Activated T-cell treated with anti-CD3 and anti-CD28 coated beads for 48 hours (primary cell): Measurements from ENCODE around the gene UBE2L3.
"Not testable (repeated sequence)": the region's sequence is repeated elsewhere in the genome, so short reads cannot be mapped to it uniquely, and the experiment has no call there.

ENCODE experiments used
- DNase-seq: peaks from one replicate; pipeline ENCODE4 v3.0.0-alpha.2; 2020; ENCODE audit warnings: low read depth

UBE2L3 gene

DNA sequence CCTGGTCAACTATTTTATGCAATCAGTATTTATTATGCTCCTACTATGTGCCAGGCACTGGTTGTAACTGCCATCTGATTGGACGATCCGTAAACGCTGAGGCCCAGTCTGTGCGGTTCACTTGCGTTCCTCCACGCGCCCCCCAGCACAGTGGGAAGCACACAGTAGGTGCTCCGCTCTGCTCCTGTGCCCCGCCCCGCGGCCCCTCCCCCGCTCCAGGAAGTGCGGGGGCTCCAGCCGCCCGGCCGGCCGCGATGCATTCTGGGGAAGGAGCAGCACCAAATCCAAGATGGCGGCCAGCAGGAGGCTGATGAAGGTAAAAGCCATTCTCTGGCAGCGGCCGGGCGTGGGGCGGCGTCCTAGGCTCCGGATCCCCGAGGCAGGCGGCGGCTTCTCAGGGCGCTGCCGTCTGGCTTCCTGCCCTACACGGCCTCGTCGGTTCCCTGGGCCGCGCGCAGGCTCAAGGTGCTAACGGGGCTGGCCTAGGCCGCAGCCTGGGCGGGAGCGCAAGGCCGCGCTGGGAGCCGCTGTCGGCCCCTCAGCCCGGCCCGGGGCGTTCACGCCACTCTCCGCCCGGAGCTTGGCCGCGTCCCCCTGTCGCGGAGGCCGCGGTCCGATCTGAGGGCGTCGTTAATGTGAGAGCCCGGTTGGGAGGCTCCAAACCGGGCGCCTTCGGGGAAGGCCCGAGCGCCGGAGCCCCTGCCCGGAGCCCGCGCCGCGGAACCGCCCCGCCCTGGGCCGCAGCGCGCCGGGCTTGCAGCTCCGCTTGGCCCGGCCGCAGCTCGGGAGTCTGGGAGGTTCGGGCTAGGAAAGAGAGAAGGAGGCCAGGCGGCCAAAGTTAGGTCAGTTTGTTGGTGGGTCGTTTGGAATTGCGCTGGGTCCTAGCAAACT is at the start of gene UBE2L3:
Gene UBE2L3 (plus strand): TSS at position 259 of the 891 bp plus-strand sequence. CDS start 31 bp downstream, at position 290.
- DNase-seq, result peak; percentile 79

DNA sequence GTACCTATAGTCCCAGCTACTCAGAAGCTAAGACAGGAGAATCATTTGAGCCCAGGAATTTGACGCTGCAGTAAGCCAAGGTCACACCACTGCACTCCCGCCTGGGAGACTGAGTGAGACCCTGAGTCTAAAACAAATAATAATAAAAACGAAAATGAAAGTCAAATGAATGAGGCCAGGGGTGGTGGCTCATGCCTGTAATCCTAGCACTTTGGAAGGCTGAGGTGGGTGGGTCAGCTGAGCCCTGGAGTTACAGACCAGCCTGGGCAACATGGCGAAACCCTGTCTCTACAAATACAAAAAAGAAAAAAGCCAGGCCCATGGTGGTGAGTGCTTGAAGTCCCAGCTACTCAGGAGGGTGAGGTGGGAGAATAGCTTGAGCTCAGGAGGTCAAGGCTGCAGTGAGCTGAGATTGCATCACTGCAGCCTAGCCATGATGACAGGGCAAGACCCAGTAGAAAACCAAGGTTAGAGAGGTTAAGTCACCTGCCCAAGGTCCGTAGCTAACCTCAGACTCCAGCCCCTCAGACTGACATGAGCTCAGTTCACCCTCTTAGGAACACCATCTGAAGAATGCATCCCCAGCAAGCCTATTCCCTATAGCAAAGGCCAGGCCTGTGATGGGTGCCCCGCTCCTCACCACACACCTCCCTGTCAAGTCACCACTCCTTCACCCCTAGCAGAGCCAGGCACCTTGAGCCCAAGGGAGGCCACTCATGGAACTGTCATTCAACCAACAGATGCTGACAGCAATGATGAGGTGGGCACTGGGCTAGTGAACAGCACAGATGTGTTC is 40.6 kb upstream of the UBE2L3 start:
- DNase-seq, result not testable (repeated sequence)

DNA sequence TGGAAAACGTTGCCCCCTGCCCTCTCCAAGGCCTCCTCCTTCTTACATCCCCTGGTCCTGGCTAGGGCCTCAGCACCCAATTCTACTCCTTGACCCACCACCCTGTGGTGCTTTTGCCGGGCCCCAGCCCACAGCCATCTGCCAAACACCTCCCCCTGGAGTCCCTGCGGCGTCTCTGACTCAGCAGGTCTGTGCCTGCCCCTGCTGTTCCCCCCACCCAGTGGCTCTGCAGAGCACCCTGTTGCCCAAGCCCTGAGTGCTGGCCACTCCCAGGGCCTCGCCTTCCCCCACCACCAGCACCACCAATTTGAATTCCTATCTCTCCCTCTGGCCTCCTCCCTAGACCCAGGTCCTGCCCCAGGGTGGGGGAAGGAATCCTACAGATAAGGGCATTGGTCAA is 36.0 kb upstream of the UBE2L3 start:
- not testable (repeated sequence) for DNase-seq

DNA sequence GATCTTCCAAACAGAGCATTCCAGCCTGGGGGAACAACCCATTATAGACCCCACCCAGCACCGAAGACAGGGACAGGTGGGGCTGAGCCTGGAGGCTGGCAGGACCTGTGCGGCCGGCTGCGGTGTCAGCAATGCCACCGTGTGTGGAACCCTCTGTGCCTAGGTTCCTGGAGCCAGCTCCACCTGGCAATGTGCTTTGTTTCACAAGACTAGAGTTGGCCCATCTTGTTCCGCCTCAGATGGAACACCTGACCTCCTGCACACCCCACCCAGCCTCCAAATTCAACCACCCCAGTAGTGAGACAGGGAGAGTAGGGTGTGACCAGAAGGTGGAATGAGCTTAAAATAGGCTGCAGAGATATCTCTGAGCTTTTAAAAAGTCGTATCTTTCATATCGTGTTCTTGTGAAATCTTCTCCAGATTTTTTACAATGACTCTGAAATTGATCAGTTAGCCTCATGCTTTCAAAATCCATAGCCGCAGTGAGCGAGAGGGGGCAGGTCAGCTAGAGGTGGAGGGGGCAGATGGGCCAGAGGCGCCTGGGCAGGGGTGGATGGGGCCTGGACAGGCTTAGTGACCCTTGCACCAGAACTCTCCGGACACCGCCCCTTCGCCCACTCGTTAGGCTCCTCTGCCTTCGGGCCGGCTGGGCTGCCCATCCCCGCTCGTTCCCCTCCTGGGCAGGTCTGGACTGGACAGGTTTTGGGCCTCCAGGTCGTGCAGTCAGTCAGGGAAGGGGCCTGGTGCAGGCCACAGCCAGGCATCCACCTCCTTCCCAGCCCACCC is 34.5 kb upstream of the UBE2L3 start:
- DNase-seq, result not testable (repeated sequence)

DNA sequence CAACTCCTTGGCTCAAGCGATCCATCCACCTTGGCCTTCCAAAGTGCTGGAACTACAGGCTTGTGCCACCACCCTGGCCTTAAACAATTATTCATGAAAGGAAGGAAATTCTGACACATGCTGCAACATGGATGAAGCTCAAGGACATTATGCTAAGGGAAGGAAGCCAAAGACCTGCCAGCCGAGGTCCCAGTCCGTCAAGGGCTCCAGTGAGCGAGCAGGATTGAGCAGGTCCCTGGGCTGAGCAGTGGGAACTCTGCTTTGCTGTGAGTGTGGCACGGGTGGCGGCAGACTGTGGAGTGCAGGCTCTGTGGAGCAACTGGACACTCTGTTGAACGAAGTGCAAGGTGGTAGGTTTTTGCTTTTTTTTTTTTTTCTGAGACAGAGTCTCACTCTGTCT is 27.7 kb upstream of the UBE2L3 start:
- not testable (repeated sequence) for DNase-seq

DNA sequence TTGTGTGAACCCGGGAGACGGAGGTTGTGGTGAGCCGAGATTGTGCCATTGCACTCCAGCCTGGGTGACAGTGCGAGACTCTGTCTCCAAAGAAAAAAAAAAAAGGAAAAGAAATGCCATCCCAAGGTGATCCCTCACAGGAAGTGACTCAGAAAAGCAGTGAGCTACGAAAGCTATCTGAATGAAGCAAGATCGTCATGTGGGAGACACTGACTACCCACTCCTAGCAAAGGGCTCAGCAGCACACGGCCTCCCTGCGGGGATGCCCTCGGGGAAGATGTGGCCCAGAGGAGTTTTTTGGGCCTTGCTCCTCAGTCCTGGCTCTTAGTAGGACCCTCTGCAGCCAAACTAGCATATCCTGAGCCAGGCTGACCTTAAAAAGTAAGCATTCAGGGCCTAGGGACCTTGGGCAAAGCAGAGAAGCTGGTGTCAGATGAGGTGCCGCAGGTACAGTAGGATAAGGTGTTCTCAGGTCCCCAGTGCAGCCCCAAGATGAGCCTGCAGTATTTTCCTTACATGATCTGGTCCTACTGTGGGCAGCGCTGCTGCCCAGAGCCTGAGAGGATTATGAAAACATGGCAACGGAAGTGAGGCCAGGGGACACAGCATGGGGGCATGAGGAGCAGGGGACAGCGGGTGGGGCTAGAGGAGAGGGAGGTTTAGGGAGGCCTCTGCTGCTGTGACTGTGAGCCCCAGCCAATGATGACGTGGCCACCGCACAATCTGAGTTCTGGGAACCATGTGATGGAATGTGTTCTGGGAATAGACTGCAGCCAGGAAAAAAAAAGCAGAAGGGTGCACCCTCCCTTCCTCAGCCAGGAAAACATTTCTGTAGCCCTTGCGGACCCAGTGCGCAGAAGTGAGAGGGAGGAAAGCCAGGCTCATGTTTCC is 22.8 kb upstream of the UBE2L3 start:
- not testable (repeated sequence) for DNase-seq

DNA sequence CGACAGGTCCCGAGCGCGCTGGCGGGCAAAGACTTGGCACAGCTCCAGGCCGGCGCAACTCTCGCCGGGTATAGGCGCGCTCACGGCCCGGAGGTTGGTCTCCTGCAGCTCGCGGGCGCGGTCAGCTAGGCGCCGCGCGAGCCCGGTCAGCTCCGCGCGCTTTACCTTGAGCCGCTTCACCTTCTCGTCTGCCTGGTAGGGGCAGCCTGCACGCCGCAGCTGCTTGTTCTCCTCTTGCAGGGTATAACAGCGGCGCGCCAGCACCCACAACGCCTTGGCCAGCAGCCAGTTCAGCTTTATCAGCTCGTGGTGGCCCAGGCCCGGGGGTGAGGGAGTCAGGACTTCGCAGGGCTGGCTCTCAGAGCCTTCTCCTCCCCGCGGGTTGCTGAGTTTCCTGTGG is 18.0 kb upstream of the UBE2L3 start:
- not testable (repeated sequence) for DNase-seq

DNA sequence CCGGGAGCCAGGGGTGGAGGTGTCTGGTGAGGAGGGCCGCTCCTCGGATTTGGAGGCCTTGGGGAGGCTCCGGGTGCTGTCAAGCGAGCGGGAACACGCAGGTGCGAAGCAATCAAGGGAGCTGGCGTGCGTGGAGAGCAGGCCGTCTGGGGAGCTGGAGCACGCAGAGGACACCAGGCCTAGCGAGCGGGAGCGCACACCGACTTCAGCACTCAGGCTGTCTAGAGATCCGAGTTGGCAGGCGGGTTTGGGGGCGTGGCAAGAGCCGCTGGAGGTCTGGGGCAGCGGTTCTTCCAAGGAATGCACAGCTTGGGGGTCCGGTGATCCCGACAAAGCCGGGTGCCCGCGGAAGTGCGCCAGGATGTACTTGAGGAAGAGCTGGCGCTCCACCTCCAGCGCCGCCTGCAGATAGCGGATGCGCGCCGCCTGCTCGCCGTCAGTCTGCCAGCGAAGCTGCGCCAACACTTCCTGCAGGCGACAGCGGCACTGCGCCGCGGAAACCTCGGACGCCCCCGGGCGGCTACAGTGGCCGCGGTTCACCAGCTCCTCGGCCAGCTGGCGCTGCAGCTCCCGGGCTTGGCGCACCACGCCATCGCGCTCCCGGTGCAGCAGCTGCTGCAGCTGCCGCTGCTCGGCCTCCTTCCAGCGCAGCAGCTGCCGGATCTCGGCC is 17.4 kb upstream of the UBE2L3 start:
- DNase-seq, result not testable (repeated sequence)

DNA sequence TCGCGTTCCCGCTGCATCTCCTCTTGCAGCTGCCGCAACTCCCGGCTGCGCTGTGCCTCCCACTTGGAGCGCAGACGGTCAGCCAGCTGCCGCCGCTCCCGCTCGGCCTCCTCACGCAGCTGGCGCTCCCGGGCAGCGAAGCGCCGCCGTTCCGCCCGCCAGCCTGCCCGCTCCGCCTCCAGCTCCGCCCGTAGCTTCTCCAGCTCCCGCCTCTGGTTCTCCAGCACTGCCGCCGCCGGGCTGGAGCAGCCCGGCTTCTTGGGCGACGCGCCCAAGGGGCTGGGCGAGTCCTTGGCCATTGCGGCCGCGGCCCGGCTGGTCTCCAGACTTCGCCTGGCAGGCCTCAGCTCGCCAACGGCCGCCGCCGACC is 16.9 kb upstream of the UBE2L3 start:
- not testable (repeated sequence) for DNase-seq

DNA sequence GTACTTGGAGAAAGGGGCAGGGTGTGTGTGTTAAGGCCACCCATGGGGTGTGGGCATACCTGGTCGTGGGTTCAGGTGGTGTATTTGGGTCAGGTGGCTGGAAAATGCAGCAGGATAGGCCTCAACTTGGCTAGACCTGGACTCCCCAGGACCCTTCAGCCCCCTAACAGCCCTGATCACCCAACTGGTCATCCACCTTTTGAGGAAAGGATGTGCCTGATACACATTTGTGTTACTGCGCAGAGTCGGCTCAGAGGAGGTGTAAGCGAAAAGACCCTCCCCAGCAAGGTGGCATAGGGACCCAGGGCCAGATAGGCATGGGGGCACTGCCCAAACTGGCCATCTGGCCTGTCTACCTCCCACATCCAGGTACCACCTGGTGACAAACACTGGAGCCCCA is 16.2 kb upstream of the UBE2L3 start, which contains the start of gene RIMBP3C:
Gene RIMBP3C (minus strand): TSS at position 101 of the 400 bp plus-strand sequence. CDS start 485 bp downstream, outside the sequence.
- DNase-seq, result not testable (repeated sequence)

DNA sequence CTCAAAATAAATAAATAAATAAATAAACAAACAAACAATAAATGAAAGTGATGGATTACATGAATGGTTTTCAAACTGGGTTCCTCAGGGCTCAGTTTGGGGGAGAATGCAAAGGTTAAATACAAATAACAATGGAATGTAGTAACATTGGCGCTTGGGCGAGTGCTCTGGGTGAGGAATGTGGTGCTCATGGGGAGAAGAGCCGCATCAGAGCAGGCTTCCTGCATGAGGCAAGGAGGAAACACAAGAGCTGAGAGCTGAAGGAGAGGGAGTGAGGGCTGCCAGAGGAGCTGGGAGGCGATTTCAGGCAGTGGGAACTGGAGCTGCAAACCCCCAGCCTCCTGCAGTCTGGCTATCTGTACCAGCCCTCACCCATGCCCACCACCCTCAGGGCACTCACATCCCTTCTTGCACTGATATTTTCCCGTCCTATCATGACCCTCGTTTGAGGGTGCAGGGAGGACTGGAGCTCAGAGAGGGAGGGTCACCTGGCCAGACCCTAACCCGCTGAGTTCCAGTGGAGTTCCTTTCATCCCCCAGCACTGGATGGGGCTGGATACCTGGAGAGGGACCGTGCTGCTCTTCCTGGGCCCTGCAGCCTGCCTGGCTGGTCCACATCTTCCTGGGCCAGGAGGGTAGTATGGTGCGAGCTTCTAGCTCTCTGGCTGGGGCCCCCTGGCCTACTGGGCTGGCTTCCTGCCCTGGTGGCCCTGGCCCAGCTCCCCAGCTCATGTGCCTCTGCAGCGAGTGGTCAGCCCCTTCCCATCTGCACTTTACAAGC is 8.0 kb upstream of the UBE2L3 start:
- DNase-seq, result not testable (repeated sequence)

DNA sequence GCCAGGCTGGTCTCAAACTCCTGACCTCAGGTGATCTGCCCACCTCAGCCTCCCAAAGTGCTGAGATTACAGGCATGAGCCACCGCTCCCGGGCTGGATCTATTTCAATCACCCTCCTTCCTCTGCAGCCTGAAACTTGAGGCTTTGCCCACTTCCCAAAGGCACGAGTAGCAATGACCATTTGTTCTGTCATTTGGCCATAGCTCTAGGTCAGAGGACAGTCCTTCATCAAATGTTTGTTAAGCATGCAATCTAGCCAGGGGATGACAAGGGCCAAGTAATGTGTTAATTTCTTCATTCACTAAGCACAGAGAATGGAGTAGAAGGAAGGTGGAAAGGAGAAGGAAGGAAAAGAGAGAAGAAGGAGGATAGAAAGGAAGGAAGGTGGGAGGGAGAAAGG is 6.9 kb upstream of the UBE2L3 start:
- not testable (repeated sequence) for DNase-seq

DNA sequence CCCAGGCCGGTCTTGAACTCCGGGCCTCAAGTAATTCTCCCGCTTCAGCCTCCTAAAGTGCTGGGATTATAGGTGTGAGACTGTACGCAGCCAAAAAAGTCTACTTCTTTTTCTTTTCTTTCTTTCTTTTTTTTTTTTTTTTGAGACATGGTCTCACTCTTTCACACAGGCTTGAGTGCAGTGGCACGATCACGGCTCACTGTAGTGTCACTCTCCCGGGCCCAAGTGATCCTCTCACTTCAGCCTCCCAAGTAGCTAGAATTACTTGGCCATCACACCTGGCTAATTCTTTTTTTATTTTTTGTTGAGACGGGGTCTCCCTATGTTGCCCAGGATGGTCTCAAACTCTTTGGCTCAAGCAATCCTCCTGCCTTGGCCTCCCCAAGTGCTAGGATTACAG is 3.6 kb upstream of the UBE2L3 start:
- DNase-seq, result no peak

DNA sequence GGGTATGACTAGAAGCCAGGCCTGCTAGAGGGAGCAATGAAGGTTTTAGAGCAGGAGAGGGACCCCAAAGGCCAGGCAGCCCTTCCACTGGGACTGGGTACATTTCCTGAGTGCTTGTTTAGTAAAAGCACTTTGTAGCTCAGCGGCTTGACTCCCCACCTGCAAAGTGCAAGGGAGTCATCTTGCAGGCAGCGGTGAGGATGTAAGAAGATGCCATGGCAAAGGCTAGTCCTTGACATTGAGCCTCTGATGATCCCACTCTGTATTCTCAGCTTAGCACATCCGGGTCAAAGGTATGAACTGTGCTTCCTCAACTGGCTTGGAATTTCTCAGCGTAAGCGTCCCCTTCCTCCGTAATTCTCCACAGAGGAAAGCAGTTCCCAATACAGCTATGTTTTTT is 3.1 kb upstream of the UBE2L3 start:
- DNase-seq, result no peak

DNA sequence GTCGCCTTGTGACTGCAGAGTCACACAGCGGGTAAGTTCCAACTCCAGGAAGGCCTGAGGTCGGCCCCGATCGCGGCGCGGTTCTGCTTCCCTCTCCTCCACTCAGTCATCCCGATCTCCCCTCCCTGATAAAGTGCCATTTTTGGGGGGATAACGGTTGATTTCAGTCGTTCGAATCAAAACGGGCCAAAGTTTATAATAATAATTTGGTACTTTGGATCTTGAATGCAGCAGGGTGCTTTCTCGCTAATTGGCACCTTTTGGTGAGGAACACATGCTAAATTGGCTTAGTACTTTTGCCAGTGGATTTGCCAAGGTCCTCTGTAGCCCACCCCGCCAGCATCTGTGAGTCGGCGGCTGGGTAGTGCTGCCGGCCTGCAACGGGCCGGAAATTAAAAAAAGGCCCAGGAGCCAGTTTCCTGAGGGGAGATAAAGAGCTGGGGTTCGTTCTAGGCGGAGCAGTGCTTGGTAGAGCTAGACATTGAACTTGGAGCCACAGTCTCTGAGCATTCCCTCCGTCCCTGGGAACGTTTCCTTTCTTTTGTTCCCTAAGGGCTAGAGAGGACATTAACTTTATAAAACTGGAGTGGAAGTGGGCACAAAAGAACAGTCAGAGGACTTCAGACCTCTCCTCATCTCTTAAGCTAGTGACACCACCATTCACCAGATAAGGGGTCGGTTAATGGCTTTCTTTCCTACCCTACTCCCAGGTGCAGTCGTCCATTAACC is 997 bp downstream of the UBE2L3 start:
- DNase-seq, result no peak

DNA sequence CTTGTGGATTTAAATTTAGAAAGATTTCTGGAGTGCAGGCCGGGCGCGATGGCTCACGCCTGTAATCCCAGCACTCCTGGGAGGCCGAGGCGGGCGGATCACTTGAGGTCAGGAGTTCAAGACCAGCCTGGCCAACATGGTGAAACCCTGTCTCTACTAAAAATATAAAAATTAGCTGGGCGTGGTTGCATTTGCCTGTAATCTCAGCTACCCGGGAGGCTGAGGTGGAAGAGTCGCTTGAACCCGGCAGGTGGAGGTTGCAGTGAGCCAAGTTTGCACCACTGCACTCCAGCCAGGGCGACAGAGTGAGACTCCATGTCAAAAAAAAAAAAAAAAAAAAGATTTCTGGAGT is 1.5 kb downstream of the UBE2L3 start:
- DNase-seq, result not testable (repeated sequence)

DNA sequence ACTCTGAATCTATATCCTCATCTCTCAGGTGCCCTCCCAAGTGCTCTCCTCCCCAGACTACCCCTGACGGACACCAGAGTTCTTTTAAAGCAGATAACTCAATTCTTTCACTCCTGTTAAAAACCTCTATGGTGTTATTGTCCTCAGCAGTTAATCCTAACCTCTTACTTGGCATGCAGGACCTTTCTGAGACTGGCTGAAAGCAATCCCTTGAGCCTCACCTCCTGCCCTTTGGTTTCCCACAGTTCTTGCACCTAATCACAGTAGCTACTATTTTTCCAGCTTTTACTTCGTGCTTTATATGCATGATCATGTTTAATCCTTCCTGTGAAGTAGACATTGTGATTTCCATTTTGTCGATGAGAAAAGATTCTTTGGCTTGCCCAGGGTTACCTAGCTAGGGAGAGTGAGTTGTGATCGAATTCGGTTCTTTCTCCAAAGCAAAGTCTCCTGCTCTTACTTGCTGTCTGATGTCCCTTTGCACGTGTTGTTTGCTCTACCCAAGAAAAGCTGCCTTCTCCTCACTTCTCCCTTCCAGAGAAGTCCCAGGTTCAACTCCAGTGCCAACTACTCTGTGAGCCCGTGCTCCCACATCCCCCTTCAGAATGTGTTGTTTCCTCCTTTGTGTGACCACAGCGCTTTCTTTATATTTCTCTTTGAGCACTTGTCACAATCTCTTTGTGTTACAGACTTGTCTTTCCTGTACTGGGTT is 2.1 kb downstream of the UBE2L3 start:
- DNase-seq, result no peak

DNA sequence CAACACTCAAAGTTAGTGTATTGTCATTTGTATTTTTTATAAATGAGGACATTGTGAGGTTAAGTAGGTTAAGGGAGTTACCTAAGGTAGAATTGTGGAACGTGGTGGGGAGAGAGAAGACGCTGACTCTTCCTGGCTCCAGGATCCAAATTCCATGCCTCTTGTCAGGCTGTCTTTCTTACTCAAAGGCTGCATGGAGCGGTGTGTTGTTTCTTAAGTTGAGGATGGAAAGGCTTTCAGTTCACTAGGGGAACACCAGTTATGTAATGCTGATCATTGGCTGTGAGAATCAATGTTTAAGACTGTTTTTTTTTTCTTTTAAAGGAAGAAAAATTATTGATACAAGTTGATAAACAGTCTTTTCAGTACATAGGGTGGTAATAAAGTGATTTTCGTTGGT is 2.9 kb downstream of the UBE2L3 start:
- no peak for DNase-seq
